H1 (cell line): Measurements from ENCODE around the gene SNHG17. TPM values are rescaled to one million over a fixed set of nuclear protein-coding genes. Genes with fewer than 3 reads are reported as not detected.

Experiments
- BRCA1 ChIP-seq: IDR thresholded peaks from 2 replicates; pipeline ENCODE4 v1.6.1; 2012; ENCODE audit warnings: low read depth, low read length, improper control_type of control experiment
- CTBP2 ChIP-seq: IDR thresholded peaks from 2 replicates; pipeline ENCODE4 v1.7.0; 2011; ENCODE audit warnings: borderline replicate concordance, mild to moderate bottlenecking, moderate library complexity, mixed read lengths, low read length; ENCODE audit not compliant: insufficient read depth, insufficient read length
- EZH2 ChIP-seq: fragments of 200-600 bp; sonication (generic); IDR thresholded peaks from 2 replicates; pipeline ENCODE4 v1.7.1; 2012; ENCODE audit warnings: low read depth, mild to moderate bottlenecking, moderate library complexity, low read length, inconsistent platforms; ENCODE audit not compliant: severe bottlenecking
- GABPA ChIP-seq: IDR thresholded peaks from 2 replicates; pipeline ENCODE4 v1.6.1; 2011; ENCODE audit warnings: mild to moderate bottlenecking, low read length, moderate library complexity, borderline replicate concordance; ENCODE audit not compliant: insufficient read depth
- HDAC6 ChIP-seq: IDR thresholded peaks from one replicate; pipeline ENCODE4 v1.7.1; 2012; ENCODE audit warnings: low read depth, mild to moderate bottlenecking, inconsistent platforms, low read length, moderate library complexity
- JUN ChIP-seq: IDR thresholded peaks from 2 replicates; pipeline ENCODE4 v1.6.1; 2011; ENCODE audit warnings: low read depth, mild to moderate bottlenecking, improper control_type of control experiment, low read length
- JUND ChIP-seq: IDR thresholded peaks from 2 replicates; pipeline ENCODE4 v1.6.1; 2011; ENCODE audit warnings: mild to moderate bottlenecking, improper control_type of control experiment, low read length
- KDM1A ChIP-seq: fragments of 200-600, 300-600 bp; sonication (generic); IDR thresholded peaks from 2 replicates; pipeline ENCODE4 v1.7.1; 2016; ENCODE audit warnings: mild to moderate bottlenecking, low read length, borderline replicate concordance
- NANOG ChIP-seq: IDR thresholded peaks from 2 replicates; pipeline ENCODE4 v1.6.1; 2011; ENCODE audit warnings: low read length, low read depth, mild to moderate bottlenecking, inconsistent platforms; ENCODE audit not compliant: insufficient read depth, poor library complexity, severe bottlenecking
- NRF1 ChIP-seq: IDR thresholded peaks from 2 replicates; pipeline ENCODE4 v1.6.1; 2011; ENCODE audit warnings: mild to moderate bottlenecking, low read depth, low read length, improper control_type of control experiment
- POLR2A ChIP-seq, 2 experiments: IDR thresholded peaks; 1 replicate in 1 of 2; 2 replicates in 1 of 2; pipeline ENCODE4 v1.6.1; 2011; ENCODE audit warnings: low read depth in 2 of 2, low read length in 2 of 2, mild to moderate bottlenecking in 2 of 2; ENCODE audit errors: control extremely low read depth in 1 of 2
- POLR2AphosphoS5 ChIP-seq: IDR thresholded peaks from 2 replicates; pipeline ENCODE4 v1.6.1; 2011; ENCODE audit warnings: low read depth, low read length
- RAD21 ChIP-seq, 2 experiments: IDR thresholded peaks in 1 of 2; conservative IDR thresholded peaks in 1 of 2; 2 replicates each; pipeline ENCODE4 v1.6.1; 2011; ENCODE audit warnings: low read depth in 2 of 2, low read length in 2 of 2, improper control_type of control experiment in 1 of 2, inconsistent platforms in 1 of 2, mild to moderate bottlenecking in 1 of 2, moderate library complexity in 1 of 2
- RFX5 ChIP-seq: IDR thresholded peaks from 2 replicates; pipeline ENCODE4 v1.6.1; 2011; ENCODE audit warnings: low read depth, low read length, improper control_type of control experiment, borderline replicate concordance
- SAP30 ChIP-seq: fragments of 300-600 bp; sonication (generic); IDR thresholded peaks from 2 replicates; pipeline ENCODE4 v1.7.1; 2012; ENCODE audit warnings: low read length, moderate library complexity, mild to moderate bottlenecking, inconsistent platforms; ENCODE audit not compliant: insufficient read depth, insufficient replicate concordance
- SIX5 ChIP-seq: IDR thresholded peaks from 2 replicates; pipeline ENCODE4 v1.6.1; 2011; ENCODE audit warnings: mild to moderate bottlenecking, low read depth, low read length
- SP1 ChIP-seq: IDR thresholded peaks from 2 replicates; pipeline ENCODE4 v1.6.1; 2011; ENCODE audit warnings: low read depth, low read length
- SP2 ChIP-seq: IDR thresholded peaks from 2 replicates; pipeline ENCODE4 v1.6.1; 2012; ENCODE audit warnings: mild to moderate bottlenecking, low read length, inconsistent platforms
- SUZ12 ChIP-seq: fragments of 200-600 bp; sonication (generic); IDR thresholded peaks from 2 replicates; pipeline ENCODE4 v1.6.1; 2012; ENCODE audit warnings: mild to moderate bottlenecking, inconsistent platforms, low read length, moderate library complexity, mixed read lengths
- TAF1 ChIP-seq: IDR thresholded peaks from 2 replicates; pipeline ENCODE4 v1.6.1; 2011; ENCODE audit warnings: mild to moderate bottlenecking, low read depth, low read length
- TAF7 ChIP-seq: optimal IDR thresholded peaks from 2 replicates; pipeline ENCODE3; 2011; ENCODE audit warnings: low read depth, mild to moderate bottlenecking, inconsistent platforms, low read length, moderate library complexity, borderline replicate concordance
- TCF12 ChIP-seq: IDR thresholded peaks from 2 replicates; pipeline ENCODE4 v1.6.1; 2011; ENCODE audit warnings: low read depth, mild to moderate bottlenecking, low read length
- USF2 ChIP-seq: IDR thresholded peaks from 2 replicates; pipeline ENCODE4 v1.6.1; 2011; ENCODE audit warnings: low read length, improper control_type of control experiment
- polyA plus RNA-seq, 7 experiments: library from polyadenylated mRNA; depleted of rRNA in 3 of 7; stranded (reverse) in 5 of 7; unstranded in 2 of 7; fragments of >200 nt in 5 of 7; fragments of 200-250 nt in 2 of 7; gene quantifications; 1 replicate in 5 of 7; 2 replicates in 1 of 7; 4 replicates in 1 of 7; pipeline versions ENCODE4 v1.2.1 to v1.2.3, GENCODE V29; 2011 to 2013; ENCODE audit warnings: missing spikeins in 2 of 7, mixed read lengths in 2 of 7
- total RNA-seq: library from RNA; stranded (reverse); fragmentation: NEBNext Ultra II Directional; extraction: Animal tissue kit (Norgen Biotek cat#: 25700); gene quantifications from 2 replicates; pipeline ENCODE4 v1.2.1, GENCODE V29; 2021

The SNHG17 gene
- total and polyA plus RNA-seq, 2 of the 8 experiments (the other 6 are each of a cell fraction or from before 2014, with no cell fraction given): 59.4 to 59.8 TPM

- TF ChIP-seq USF2 (no peak), SIX5 (no peak), TCF12 (no peak), GABPA (peak; percentile 88), RFX5 (no peak), JUND (0 out of 2 replicates have a peak, but pooled peaks have one; percentile 26), CTBP2 (peak; percentile 62), BRCA1 (no peak), JUN (no peak), NRF1 (no peak), POLR2AphosphoS5 (peak; percentile 88), TAF1 (peak; percentile 99), KDM1A (no peak), POLR2A (IDR thresholded peaks at IDR 0.05; ENCODE audit: control extremely low read depth in 1 of 2, low read depth in 2 of 2, low read length in 2 of 2) (peak; percentile 88 to 92), EZH2 (no peak), SP1 (peak; percentile 71; the same call in 1 of the 2 replicates), SUZ12 (no peak), SP2 (peak; percentile 96), SAP30 (no peak), TAF7 (peak; percentile 88), HDAC6 (no peak), NANOG (no peak), RAD21 (IDR thresholded peaks at IDR 0.05 in 1 of 2, conservative IDR thresholded peaks at IDR 0.05 in 1 of 2; ENCODE audit: low read depth in 2 of 2, low read length in 2 of 2) (peak; percentile 33 to 46; a peak in 3 of 4 replicates)
Measured at GRCh38 chr20:38446441-38447209, 11.5 kb upstream of the SNHG17 start (continued).
